Stimulated activated CD4-positive, alpha-beta T cell treated with anti-CD3 and anti-CD28 coated beads, Interleukin-4, amount 100 ng/mL, for 1 hour (primary cell): Measurements from ENCODE around the gene FBLN1.
"Not testable (repeated sequence)": the region's sequence is repeated elsewhere in the genome, so short reads cannot be mapped to it uniquely, and the experiment has no call there.

ENCODE experiments used
- DNase-seq: peaks from one replicate; pipeline ENCODE4 v3.0.0-alpha.2; 2020

FBLN1 gene

DNA sequence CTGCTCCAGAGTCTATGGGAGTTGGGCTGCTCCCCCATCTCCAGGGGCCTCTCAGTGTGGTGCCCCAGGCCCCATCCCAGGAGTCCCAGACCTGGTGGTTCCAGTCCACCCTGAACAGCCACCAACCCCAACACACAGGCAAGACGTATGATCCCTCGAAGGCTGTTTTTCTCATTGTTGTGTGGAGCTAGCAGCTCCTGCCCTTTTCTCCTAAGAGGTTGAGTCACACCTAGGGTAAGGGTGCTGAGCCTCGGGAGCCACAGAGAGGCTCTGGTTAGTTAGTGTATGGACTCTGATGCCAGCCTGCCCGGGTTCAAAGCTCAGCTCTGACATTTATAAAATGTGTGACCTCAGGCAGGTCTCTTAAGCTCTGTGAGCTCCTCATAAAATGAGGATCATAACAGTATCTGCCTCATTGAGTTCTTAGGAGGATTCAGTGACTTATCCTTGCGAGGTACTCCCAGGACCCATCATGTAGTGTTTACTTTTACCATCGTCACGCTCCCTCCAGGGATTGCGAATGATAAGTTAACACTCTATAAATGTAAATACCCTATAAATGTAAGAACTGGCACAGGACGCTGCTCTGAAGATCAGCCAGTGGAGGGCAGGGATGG, 47.2 kb downstream of the FBLN1 start:
- DNase-seq = no peak

DNA sequence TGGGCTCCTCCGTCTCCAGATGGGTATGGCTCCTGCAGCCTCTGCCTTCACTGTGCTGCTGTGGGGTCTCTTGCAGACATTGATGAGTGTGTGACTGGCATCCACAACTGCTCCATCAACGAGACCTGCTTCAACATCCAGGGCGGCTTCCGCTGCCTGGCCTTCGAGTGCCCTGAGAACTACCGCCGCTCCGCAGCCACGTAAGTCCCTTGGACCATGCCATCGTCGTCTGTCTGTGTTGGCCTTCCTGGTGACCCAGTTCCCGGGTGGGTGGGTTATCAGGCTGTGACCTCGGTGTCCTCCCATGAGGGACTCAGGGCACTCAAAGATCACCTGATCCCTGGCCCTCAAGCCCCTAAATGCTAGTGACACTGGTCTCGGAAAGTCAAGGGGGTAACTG, 47.7 kb downstream of the FBLN1 start:
- no peak for DNase-seq

DNA sequence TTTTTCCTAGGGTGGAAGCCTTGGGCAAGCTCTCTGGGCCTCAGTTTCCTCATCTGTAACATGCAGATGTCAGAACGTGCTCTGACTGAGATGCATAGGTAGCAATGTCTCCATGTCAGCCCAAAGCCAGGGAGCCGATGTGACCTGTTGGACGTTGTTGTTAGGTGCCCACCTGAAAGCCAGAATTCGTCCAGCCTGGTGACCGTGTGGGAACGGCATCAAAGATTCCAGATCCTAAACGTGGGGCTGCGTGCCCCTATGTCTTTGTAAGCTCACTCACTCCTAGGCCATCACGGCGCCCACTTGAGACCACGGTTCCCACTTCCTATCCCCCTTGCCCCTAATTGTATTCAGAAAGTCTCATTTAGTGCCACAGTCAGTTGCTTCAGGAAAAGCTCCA, 48.2 kb downstream of the FBLN1 start:
- DNase-seq = no peak

DNA sequence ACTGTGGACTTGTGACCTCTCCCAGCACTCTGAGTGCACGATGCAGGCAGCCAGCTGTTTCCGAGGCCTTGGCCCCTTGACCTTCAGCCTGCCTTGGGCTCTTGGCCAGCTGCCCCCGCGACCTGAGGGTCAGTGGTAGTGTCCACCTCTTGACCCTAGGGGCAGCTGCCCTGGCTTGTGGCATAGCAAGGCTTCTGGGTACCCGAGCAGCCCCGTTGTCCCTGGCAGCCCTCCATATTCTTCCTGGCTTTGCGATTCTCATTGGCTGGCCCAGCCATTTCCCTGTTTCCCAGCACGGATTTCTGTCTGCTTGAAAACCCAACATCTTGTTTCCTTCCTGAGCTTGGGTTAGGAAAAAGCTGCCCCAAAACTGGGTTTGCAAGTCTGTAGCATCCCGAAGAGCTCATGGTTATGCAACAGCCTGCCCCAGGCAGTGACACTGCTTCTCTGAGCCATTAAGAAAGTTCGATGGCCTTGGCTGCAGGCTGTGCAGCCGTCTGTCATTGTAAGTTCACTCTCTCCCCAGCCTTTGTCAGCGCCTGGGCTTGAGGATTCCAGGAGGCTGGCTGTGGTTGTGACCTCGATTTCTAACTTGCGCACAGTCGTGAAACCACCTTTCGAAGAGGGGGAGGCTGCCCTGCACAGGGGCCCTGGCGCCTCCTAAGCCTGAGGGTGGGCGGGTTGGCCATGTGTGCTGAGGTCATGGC, 48.8 kb downstream of the FBLN1 start:
- no peak for DNase-seq

DNA sequence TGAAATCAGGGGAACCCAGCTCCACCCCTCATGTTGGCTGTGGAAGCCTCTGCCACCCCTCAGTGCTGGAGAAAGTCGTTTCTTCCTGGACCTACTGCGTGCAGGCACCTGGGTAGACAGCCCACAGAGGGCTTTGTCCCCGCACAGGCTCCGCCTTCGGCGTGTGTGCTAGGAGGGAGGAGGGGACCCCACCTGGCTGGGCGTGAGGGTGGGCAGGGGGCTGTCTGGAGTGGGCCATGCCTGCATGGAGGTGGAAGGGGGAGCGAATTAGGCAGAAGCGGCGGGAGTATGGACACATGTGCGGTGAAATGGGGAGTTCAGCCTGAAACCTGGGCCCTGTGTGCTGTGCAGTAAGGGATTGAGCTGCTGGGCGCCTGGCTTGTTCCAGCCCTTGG, 49.3 kb downstream of the FBLN1 start:
- no peak for DNase-seq

DNA sequence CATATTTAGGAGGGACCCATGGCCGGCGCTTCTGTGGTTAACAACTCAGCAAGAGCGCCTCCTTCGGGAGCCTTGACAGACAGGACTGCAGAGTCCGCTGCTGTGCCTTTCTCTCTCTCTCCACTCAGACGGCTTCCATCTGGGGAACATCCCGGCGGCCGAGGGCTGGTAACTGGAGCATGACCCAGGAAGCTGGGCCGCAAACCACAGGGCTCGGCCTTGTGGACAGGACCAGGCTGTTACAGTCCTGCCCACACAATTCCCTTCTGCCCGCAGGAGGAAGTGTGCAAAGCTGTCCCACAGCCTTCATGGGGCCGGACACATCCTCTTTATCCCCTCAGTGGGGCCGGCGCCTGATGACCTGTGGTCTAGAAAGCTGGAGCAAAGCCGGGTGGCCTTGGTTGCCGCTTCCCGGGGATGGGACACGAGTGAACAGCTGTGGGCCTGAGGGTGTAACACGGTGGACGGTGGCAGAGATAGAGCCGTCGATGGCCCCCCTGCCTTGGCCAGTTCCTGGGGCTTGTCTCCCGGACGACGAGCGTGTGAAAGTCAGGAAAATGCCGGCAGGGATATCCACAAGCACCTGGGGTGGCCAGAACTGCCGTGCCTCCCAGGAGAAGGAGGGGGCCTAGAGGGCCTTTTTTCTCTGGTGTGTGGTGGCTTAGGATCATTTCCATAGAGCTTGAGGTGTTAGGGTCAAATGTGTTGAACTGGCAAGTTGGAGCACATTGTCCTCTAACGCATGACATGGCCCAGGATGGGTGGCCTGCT, 50.1 kb downstream of the FBLN1 start:
- no peak for DNase-seq

DNA sequence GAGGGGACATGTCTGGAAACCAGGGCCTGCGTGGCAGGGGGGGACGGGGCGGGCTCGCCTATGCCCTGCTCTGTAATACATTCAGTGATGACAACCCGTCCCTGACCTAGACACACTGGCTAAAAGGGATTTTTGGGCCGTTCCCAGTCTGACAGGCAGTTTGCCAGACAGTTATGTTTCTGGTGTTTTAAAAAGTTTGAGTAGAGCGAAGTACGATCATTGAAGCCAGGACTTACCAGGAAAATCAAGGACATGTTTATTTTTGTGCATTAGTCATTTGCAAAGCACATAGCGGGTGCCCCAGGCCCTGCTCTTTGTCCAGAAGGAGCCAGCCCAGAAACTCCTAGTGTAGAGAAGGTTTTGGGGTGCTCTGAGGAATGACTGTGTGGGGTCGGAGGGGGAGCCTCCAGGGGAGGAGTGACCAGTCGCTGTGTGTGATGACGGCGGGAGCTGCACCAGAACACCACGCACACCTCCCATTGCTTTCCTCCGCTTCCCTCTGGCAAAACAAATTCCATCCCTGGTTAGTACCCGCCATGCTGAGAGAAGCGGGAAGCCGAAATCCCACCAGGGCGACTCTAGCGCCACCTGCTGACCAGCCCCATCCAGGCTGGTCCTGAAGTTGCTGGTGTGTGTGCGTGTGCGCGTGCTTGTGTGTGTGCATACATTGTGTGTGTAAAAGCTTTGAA, 50.8 kb downstream of the FBLN1 start:
- peak; percentile 44 for DNase-seq

DNA sequence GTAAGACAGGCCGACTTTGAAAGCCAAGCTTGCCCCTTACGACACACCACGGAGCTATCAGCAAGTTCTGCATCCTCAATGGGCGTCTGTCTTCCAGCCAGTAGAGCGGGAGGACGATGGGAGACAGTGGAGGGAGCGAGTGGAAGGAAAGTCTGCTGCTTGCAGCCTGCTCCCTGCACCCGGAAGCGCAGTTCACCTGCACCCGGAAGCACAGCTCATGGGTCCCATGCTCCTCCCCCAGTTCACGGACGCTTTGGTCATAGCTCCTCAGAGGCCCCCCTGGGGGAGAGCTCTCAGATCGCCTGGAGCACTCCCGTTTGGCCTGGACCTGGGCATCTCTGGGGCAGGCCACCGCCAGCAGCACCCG, 51.3 kb downstream of the FBLN1 start:
- no peak for DNase-seq

DNA sequence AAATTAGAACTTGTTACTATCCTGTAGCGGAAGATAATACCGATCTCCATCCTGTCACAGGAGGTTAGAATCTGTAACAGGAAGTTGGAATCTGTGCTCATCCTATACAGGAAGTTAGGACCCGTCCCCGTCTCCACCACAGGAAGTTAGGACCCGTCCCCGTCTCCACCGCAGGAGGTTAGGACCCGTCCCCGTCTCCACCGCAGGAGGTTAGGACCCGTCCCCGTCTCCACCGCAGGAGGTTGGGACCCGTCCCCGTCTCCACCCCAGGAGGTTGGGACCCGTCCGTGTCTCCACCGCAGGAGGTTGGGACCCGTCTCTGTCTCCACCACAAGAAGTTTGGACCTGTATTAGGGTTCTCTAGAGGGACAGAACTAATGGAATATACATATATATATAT, 52.2 kb downstream of the FBLN1 start:
- no peak for DNase-seq

DNA sequence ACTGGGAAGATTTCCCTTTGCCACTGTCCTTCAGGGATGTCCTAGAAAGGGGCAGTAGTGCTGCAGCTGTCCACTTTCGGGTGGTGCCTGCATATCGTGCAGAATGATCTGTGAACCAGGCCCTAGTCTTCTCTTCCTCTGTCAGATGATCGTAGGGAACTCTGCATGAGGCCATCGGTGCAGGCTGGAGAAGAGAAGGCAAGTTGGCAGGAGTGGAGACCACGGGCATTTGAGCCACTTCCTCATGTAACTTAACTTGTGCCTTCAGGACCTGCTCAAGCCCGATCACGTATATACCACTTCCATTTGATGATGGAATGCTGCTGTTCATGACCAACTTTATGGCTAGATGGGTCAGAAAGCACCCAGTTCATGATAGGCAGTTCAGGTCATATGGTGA, 55.2 kb downstream of the FBLN1 start:
- not testable (repeated sequence) for DNase-seq

DNA sequence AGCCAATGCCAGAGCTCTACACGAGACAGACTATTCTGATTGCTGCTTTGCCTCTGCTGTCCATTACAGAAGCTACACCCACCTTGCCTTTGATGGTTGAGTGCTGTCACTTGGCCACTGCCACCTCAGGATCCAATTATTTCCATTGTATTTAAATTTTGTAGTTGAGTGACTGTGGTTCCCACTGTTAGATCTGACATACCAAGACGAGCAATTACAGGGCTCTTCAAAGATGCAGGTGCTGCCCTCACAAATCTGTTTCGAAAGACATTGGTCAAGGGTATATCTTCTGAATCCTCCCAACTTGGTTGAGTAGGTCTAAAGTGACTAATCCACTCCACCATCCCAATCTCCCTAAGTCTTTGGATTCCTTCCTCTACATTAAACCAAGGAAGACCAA, 57.4 kb downstream of the FBLN1 start:
- not testable (repeated sequence) for DNase-seq

DNA sequence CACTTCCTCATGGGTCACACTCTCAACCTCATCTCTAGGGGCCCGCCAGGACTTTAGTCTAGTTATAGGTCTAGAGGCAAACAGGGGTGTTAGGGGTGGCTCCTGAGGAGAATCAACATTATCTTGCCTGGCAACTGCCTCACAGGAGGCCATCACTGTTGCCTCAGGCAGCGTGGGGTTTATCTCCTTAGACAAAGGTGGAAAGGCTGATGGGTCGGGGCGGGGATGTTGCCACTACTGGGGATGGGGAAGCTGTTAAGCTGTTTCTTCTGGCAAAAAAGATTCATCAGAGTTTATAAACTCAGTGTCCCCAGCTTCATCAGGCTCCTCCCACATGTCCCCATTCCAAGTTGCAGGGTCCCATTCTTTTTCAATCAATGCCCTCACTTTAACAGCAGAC, 58.1 kb downstream of the FBLN1 start:
- not testable (repeated sequence) for DNase-seq

DNA sequence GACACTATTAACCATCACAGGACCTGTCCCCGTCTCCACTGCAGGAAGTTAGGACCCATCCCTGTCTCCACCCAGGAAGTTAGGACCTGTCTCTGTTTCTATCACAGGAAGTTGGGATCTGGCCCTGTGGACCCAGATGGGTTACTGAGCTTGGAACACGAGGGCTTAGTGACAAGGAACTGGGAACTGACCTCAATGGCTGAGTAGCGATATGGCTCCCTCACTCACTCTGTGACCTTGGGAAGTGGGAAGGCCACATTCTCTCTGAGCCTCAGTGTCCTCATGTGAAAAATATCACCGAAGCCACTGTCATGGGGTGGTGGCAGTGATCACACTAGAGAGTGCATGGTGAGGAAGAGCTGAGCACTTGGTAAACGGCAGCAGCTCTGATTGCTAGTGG, 59.4 kb downstream of the FBLN1 start:
- DNase-seq = no peak

DNA sequence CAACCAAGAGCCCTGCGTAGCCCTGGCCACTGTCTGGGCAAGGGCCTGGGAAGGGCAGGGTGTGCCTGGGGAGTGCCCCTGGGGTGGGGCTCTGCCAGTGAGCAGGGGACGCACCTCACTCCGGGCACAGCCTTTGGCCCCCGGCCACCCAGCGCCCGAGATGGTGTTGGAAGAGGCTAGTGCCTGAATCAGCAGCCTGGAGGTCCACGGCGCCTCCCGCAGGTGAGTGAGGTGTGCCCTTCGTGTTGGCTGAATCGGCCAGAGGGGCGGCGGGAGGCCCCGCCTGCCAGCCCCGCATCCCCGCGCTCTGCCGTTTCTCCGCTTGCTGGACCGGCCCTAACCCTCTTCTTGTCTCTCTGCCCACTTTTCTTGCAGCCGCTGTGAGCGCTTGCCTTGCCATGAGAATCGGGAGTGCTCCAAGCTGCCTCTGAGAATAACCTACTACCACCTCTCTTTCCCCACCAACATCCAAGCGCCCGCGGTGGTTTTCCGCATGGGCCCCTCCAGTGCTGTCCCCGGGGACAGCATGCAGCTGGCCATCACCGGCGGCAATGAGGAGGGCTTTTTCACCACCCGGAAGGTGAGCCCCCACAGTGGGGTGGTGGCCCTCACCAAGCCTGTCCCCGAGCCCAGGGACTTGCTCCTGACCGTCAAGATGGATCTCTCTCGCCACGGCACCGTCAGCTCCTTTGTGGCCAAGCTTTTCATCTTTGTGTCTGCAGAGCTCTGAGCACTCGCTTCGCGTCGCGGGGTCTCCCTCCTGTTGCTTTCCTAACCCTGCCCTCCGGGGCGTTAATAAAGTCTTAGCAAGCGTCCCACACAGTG, 60.1 kb downstream of the FBLN1 start:
- DNase-seq = no peak

DNA sequence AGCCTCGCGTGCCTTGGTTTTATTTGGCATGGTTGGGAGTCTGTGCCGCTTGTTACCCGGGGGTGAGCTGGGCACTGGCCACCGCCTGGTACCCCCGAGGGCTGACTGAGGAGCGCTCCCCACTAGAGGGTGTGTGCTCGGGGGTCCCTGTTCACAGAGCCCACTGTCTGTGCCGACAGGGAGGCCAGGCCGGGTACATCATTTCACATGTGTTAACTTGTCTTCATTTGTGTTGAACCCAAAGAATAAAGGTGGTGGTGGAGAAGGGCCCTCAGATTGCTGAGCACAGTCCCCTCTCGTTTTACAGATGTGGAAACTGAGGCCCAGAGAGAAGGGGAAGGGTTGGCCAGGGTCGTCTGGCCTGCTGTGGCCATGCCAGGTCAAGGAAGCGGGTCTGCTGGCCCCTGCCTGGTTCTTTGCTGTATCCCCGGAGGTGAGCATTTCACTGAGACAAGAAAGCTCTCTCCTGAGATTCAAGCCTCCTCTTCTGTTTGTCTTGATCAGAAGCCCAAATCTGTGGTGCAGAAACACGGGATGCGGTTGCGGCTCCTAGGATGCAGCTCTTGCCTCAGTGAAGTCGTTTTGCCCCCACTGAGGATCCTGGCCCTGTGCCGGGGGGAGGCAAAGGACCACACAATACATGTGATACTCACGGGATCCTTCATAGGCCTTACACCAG, 60.8 kb downstream of the FBLN1 start:
- DNase-seq = no peak

DNA sequence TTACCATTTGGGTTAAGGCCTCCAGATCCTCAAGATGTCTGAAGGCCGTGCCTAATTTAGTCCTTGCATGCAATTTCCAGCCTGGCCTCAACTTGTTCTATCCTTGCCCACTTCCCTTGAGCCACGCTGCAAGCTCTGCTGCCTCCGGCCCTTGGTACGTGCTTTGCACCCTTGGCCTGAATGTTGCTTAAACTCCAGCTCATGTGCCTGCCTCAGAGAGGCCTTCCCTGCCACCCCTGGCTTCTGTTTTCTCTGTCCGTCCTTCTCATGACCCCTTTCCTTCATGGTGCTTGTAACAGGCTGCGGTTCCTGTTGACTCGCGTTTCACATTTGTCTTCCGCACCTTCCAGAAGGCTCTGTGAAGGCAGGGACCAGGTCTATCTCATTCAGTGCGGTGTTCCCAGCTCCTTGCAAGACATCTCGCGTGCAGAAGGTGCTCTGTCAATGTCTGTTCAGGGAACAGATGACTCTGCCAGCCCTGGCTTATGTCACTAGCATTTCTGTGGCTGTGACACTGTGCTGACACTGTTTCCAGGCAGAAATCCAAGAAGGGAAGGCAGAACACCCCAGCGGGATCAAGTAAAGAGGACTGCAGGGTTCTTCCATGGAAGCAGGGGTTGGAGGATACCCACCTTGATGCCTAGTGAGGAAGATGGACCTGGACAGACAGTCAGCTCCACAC, 61.8 kb downstream of the FBLN1 start:
- no peak for DNase-seq

DNA sequence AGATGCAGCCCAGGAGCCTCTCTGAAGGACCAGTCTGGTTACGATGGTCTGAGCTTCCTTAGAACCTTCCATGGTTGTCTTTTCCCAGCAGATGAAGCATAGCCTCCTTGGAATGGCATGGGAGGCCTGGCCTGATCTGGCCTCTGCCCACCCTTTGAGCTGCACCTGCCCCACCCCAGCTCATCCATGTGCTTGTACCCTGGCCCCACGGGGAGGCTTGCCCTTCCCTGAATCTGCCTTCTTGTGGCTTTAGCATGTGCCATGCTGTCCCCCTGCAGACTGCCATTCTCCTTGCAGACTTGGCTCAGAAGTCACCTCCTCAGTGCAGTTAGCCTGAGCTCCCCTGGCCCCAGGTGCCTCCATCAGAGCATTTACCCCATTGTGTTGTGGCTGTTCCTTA, 62.5 kb downstream of the FBLN1 start:
- no peak for DNase-seq

DNA sequence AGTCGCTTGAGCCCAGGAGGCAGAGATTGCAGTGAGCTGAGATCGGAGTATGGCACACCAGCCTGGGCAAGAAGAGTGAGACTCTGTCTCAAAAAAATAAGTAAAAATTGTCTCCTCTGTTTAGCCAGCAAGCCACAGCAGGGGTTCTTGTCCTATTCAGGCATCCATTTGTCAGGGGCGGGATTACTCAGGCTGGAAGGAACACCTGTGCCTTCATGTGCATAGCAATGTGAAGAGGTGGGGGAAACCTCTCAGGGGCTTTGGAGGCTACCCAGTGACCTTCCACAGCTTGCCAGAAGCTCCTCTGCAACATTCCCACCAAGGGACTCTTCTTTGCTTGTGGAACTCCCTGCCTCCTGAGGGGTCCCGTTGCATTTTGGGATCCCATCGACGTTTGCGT, 63.3 kb downstream of the FBLN1 start:
- no peak for DNase-seq

DNA sequence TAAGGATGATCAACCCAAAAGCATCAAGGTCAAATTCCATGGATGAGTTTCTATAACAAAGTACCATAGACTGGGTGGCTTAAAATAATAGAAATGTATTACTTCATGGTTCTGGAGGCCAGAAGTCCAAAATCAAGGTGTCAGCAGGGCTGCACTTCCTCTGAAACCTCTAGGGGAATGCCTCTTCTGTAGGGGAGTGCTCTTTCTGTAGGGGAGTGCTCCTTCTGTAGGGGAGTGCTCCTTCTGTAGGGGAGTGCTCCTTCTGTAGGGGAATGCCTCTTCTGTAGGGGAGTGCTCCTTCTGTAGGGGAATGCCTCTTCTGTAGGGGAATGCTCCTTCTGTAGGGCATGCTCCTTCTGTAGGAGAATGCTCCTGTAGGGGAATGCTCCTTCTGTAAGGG, 65.5 kb downstream of the FBLN1 start:
- DNase-seq = no peak

DNA sequence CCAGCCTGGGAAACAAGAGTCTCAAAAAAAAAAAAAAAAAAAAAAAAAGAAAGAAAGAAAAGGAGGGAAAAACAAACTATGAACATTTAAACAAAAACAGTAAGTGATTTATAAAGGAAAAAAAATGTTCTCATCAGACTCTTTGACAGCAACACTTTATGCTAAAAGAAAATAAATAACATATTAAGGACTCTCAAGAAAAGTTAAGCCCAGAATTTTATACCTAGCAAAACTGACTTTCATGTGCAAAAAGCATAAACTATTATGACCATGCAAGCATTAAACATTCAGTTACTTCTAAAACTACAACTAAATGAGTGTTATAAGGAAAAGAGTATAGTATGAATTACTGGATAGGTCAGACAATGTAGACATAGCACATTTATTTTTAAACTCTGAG, 68.4 kb downstream of the FBLN1 start:
- no peak for DNase-seq

DNA sequence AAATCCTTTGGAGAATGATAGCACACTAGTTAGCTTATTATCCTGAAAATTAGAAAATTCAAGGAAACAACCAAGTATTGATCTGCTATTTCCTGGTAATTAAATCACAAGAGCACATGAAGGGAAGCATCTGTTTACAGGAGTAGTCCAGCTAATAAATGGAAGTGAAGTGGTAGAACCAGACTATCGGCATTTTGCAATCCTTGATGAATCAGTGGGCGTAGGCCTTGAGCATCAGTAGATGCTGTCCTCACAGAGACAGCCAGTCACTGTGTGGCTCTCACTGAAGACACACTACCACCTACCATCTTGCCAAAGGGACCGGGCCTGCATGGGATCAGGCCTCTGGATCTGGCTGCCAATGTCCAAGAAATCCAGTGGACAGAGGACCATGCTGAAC, 69.8 kb downstream of the FBLN1 start:
- no peak for DNase-seq
